ENCODE measurements around the gene SUZ12. TPM values are rescaled to one million over a fixed set of nuclear protein-coding genes. Genes with fewer than 3 reads are reported as not detected.
"Not testable (repeated sequence)": the region's sequence is repeated elsewhere in the genome, so short reads cannot be mapped to it uniquely, and the experiment has no call there.

The SUZ12 gene
- polyA plus RNA-seq, 3 donors from 2014 or later, result 15.3 to 22.9 (median 19.6) TPM

DNA sequence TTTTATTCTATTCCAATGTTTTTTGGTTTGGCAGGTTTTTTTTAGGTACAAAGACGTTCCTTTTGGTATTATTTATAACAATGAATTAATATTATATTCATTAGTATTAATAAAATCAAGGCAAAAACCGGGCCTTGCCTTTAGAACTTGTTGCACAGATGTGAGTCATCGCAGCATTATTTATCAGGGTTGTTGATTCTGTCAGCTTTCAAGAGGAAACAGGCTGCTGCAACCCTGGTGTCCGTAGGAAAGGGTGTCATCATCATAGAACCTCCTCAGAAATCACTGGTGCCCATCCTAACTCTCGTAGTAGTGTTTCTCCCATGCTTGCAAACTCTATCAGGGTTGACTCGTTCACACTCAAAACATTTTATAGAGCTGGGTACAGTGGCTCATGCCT is 60.2 kb downstream of the SUZ12 start:
- Mint-ChIP-seq H3K4me1 (no peaks in the 10 kb centered on the region), H3K4me3 (no peak overlapping the region), H3K27me3 (ENCODE audit: low read depth in 3 of 3) (no peaks in the 10 kb centered on the region), H3K36me3 (peaks cover 0 to 17% (median 12%) of the 10 kb centered on the region in 3 donors), H3K9me3 (no peaks in the 10 kb centered on the region), H3K27ac (no peak overlapping the region)
- DNase-seq, result no peak

DNA sequence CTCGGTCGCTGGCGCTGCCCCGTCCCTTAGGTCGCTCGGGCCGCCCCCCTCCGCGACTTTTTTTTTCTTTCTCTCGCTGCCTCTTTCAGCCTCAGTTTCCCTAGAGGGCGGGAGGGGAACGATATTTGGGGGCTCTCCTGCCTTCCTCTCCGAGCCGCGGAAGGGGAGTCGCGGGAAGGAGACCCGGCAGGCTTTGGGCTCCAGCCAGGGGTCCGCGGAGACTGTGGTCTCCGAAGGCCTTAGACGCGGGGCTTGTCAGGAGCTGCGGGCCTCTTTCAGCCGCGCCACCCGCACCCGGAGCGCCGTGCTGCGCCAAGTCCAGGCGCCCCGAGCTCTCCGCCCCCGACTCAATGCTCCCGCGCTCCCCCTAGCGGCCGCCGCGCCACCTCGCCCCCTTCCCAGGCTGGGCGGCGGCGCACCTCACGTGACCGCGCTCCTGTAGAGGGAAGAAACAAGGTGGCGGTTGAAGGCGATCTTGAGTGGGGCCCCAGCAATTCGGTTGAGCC is 70.2 kb downstream of the SUZ12 start, which contains the start of gene LRRC37B:
Gene LRRC37B, plus strand, starts transcription at position 427 of the 506 bp plus-strand sequence. CDS start 14,010 bp downstream, outside the sequence.
- Mint-ChIP-seq H3K9me3 (no peaks in the 10 kb centered on the region), H3K27me3 (ENCODE audit: low read depth in 3 of 3) (peaks cover 2 to 7% (median 5%) of the 10 kb centered on the region in 3 donors), H3K27ac (peak within 1 kb of the TSS; percentile 82 to 94 (median 86)), H3K4me3 (peak within 1 kb of the TSS; percentile 88 to 93 (median 91)), H3K4me1 (peaks cover 37 to 41% of the 10 kb centered on the region in 2 donors), H3K36me3 (peaks cover 0 to 7% (median 0%) of the 10 kb centered on the region in 3 donors)
- peak; percentile 85 to 87 (median 87) for DNase-seq

DNA sequence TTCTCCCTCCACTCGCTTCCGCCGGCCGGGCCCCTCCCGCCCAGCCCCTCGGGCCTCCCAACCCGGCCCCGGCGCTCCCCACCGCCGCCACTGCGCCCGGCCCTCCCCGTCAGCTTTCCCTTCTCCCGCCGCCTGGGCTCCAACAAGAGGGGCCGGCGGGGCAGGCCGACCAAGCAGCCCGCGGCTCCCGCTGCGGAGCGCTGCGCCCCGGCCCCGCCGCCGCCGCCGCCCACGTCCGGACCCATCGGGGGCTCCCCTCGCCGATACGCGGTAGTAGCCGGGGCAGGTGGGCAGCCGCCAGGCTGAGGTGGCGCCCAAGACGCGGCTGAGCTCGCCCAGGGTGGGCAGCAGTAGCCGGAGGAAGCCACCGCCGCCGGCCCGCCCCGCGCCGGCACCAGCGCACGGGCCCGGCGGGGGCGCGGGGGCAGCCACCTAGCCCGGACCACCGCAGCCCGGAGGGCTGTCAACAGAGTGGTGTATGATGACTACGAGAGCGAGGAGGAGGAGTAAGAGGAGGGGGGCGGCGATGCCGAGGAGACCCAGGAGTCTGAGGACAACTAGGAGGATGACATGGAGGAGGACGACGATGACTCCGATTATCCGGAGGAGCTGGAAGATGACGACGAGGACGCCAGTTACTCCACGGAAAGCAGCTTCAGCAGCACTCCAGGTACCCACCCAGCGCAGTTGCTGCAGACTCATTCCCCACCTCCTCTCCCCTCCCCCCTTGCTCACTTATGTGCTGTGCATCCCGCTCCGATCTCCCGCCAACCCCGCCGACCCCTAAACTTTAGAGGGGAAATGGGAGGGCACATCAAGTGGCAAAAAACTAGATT is 70.9 kb downstream of the SUZ12 start:
- Mint-ChIP-seq H3K27me3 (ENCODE audit: low read depth in 3 of 3) (peaks cover 2 to 7% (median 7%) of the 10 kb centered on the region in 3 donors), H3K27ac (peak overlapping the region; percentile 82 to 94 (median 86)), H3K9me3 (no peaks in the 10 kb centered on the region), H3K36me3 (peaks cover 0 to 7% (median 0%) of the 10 kb centered on the region in 3 donors), H3K4me1 (peaks cover 41 to 46% of the 10 kb centered on the region in 2 donors), H3K4me3 (peak overlapping the region; percentile 88 to 93 (median 91))
- DNase-seq, result peak in 1 of 3 donors; percentile 53

DNA sequence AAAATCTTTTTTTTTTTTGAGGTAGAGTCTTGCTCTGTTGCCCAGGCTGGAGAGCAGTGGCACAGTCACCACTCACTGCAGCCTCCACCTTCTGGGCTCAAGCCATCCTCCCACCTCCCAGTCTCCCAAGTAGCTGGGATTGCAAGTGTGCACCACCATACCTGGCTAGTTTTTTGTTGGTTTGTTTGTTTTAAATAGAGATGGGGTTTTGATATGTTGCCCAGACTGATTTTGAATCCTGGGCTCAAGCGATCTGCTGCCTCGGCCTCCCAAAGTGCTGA is 72.4 kb downstream of the SUZ12 start:
- H3K27me3 Mint-ChIP-seq (ENCODE audit: low read depth in 3 of 3), result peaks cover 2 to 7% (median 7%) of the 10 kb centered on the region in 3 donors
- H3K27ac Mint-ChIP-seq, result peak overlapping the region; percentile 82 to 94 (median 86)
- H3K4me1 Mint-ChIP-seq, result peaks cover 51 to 54% of the 10 kb centered on the region in 2 donors
- DNase-seq, result no peak
- H3K9me3 Mint-ChIP-seq, result no peaks in the 10 kb centered on the region
- H3K4me3 Mint-ChIP-seq, result peak overlapping the region; percentile 88 to 93 (median 91)
- peaks cover 0 to 4% (median 0%) of the 10 kb centered on the region in 3 donors for H3K36me3 Mint-ChIP-seq

DNA sequence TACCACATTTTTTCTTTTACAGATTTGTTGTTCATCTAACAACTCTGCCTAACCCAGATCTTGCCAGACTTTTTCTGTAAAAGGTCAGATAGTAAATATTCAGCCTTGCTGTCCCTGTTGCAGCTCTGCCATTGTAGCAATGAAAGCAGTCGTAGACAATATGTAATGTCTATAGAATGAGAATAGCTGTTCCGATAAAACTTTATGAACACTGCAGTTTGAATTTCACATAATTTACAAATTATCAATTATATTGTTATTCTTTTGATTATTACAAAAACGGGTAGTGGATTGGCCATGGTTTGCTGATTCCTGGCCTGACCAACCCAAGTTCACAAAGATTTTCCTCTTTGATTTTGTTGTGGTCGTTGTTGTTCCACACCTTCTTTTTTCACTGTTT is 73.3 kb downstream of the SUZ12 start:
- H3K9me3 Mint-ChIP-seq, result no peaks in the 10 kb centered on the region
- peaks cover 0 to 4% (median 0%) of the 10 kb centered on the region in 3 donors for H3K36me3 Mint-ChIP-seq

DNA sequence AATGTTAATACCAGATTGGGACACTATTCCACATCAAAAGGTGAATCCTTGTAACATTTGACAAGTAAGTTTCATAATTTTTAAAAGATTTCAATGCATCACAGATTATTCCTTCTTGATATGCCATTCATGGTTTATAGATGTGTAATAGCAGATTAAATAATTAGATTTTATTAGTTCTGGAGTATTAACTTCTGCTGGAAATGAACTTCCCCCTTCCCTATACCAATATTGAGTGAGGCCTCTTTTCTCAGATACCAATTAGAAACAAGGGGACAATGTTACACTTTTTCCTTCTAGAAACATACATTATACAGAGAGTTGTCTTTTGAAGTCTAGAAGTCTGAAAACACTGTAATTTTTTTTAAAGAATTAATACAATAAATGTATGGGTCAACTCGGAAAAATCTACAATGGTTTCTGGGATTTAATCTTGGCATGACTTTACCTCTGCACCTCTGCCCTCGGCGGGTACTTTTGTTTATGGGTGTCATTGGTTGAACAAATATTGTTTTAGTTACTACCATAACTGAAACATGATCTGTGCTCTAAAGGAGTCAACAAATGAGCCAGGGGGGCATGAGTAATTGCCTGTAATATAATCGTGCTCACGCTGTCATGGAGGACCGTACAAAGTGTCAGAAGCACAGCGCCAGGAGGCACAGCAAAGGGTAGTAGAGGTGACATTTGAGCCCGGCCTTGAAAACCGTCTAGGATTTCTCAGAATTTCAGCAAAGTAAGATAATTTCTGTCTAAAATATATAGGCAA is 78.6 kb downstream of the SUZ12 start:
- DNase-seq, result no peak
- Mint-ChIP-seq H3K9me3 (no peaks in the 10 kb centered on the region), H3K4me1 (peaks cover 49 to 52% of the 10 kb centered on the region in 2 donors), H3K4me3 (peak overlapping the region in 2 of 5 donors; percentile 7 to 28), H3K27me3 (ENCODE audit: low read depth in 3 of 3) (peaks cover 0 to 2% (median 0%) of the 10 kb centered on the region in 3 donors), H3K36me3 (peaks cover 0 to 6% (median 4%) of the 10 kb centered on the region in 3 donors), H3K27ac (peak overlapping the region in 2 of 6 donors; percentile 4 to 23)

More for the DNA sequence above, 73.3 kb downstream of the SUZ12 start:
- DNase-seq, result no peak
- Mint-ChIP-seq H3K27ac (peak overlapping the region; percentile 58 to 86 (median 76)), H3K4me1 (peaks cover 55 to 56% of the 10 kb centered on the region in 2 donors), H3K27me3 (ENCODE audit: low read depth in 3 of 3) (peaks cover 2 to 7% (median 7%) of the 10 kb centered on the region in 3 donors), H3K4me3 (peak overlapping the region; percentile 88 to 93 (median 91))

DNA sequence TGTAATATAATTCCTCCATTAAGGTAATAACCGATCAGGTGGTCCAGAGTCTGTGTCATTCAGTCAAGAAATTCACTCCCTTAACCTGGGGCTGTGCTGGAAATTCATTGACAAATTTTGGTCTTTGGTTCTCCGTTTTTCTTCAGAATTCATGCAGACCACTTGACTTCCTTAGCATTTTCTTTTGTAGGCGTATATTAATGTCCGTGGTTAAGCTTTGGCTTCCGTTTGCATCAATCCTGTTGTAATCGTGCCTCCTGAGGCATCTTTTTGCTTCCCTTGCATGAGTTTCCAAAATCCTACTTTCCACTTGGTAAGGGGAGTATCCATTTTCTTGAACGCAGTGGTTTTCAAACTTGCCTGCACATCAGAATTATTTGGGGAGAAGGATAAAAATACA is 79.4 kb downstream of the SUZ12 start:
- peak overlapping the region; percentile 54 to 93 (median 84) for H3K27ac Mint-ChIP-seq
- peaks cover 0 to 6% (median 4%) of the 10 kb centered on the region in 3 donors for H3K36me3 Mint-ChIP-seq
- peak overlapping the region in 4 of 5 donors; percentile 33 to 67 (median 65) for H3K4me3 Mint-ChIP-seq

DNA sequence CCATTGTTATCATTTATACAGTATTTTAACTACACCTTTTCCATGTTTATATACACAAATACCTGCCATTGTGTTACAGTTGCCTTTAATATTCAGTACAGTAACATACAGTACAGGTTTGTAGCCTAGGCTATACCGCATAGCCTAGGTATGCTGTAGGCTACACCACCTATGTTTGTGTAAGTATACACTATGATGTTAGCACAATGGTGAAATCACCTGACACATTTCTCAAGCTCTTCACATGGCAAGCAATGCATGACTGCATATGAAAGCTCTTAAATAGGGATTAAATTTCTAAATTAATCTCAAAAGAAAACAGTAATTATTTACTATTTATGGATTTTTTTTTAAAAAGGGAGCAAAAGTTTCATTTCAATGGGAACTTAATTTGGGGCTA is 82.4 kb downstream of the SUZ12 start:
- H3K4me1 Mint-ChIP-seq, result peaks cover 21 to 27% of the 10 kb centered on the region in 2 donors
- H3K27ac Mint-ChIP-seq, result no peak overlapping the region
- no peaks in the 10 kb centered on the region for H3K27me3 Mint-ChIP-seq (ENCODE audit: low read depth in 3 of 3)

More for the DNA sequence above, 79.4 kb downstream of the SUZ12 start:
- DNase-seq, result no peak
- H3K9me3 Mint-ChIP-seq, result no peaks in the 10 kb centered on the region
- H3K27me3 Mint-ChIP-seq (ENCODE audit: low read depth in 3 of 3), result peaks cover 0 to 2% (median 0%) of the 10 kb centered on the region in 3 donors
- H3K4me1 Mint-ChIP-seq, result peaks cover 41 to 47% of the 10 kb centered on the region in 2 donors

DNA sequence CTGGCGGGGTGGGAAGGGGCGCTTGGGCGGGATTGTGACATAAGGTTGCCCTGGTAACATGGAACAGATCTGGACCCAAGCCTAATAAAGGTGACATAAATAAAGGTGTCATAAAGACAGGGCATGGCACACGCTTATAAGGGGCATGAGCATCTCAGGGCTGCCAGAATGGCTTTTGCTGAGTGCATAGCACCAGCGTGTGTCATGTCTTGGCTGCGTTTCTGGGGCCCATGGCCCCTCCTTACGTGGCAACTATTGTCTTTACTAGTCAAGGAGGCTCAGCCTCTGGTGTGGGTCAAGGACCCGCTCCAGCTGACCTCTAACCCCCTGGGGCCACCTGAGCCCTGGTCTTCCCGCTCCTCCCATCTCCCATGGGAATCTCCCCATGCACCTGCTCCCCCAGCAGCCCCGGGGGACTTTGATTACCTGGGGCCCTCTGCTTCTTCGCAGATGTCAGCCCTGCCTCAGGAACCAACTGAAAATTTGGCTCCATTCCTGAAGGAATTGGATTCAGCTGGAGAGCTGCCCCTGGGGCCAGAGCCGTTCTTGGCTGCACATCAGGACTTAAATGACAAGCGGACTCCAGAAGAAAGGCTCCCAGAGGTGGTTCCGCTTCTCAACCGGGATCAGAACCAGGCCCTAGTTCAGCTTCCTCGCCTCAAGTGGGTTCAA is 84.3 kb downstream of the SUZ12 start:
- no peak overlapping the region for H3K4me3 Mint-ChIP-seq
- peaks cover 0 to 10% (median 7%) of the 10 kb centered on the region in 3 donors for H3K36me3 Mint-ChIP-seq
- H3K27me3 Mint-ChIP-seq (ENCODE audit: low read depth in 3 of 3), result no peaks in the 10 kb centered on the region
- peaks cover 15% of the 10 kb centered on the region in 2 donors for H3K4me1 Mint-ChIP-seq
- no peak for DNase-seq
- no peaks in the 10 kb centered on the region for H3K9me3 Mint-ChIP-seq
- H3K27ac Mint-ChIP-seq, result no peak overlapping the region

More for the DNA sequence above, 82.4 kb downstream of the SUZ12 start:
- no peak overlapping the region for H3K4me3 Mint-ChIP-seq
- H3K9me3 Mint-ChIP-seq, result no peaks in the 10 kb centered on the region
- peaks cover 0 to 10% (median 7%) of the 10 kb centered on the region in 3 donors for H3K36me3 Mint-ChIP-seq
- no peak for DNase-seq

DNA sequence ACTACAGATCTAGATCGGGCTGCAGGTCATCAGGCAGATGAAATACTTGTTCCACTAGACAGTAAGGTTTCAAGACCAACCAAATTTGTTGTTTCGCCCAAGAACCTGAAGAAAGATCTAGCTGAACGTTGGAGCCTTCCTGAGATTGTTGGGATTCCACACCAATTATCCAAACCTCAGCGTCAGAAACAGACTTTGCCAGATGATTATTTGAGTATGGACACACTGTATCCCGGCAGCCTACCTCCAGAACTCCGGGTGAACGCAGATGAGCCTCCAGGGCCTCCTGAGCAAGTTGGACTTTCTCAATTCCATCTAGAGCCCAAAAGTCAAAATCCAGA is 84.8 kb downstream of the SUZ12 start:
- H3K4me1 Mint-ChIP-seq, result peaks cover 10% of the 10 kb centered on the region in 2 donors
- no peak overlapping the region for H3K27ac Mint-ChIP-seq
- no peaks in the 10 kb centered on the region for H3K9me3 Mint-ChIP-seq
- DNase-seq, result no peak
- H3K27me3 Mint-ChIP-seq (ENCODE audit: low read depth in 3 of 3), result no peaks in the 10 kb centered on the region
- H3K36me3 Mint-ChIP-seq, result peaks cover 0 to 10% (median 7%) of the 10 kb centered on the region in 3 donors
- no peak overlapping the region for H3K4me3 Mint-ChIP-seq

DNA sequence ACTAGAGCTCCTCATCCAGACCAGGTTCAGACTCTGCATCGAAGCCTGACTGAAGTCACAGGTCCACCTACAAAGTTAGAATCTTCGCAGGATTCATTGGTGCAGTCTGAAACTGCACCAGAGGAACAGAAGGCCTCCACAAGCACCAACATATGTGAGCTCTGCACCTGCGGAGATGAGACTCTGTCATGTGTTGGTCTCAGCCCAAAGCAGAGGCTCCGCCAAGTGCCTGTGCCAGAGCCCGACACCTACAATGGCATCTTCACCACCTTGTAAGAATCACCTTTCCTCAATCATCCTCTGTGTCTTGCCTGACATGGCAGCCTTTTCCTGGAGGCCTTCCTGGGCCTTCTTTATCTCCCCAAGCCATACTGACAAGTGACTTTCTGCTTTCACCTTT is 85.7 kb downstream of the SUZ12 start:
- not testable (repeated sequence) for H3K4me3 Mint-ChIP-seq; H3K9me3 Mint-ChIP-seq; H3K27me3 Mint-ChIP-seq (ENCODE audit: low read depth in 3 of 3); H3K4me1 Mint-ChIP-seq; DNase-seq
- peak overlapping the region in 1 of 6 donors; percentile 53 for H3K27ac Mint-ChIP-seq
- peaks cover 0 to 17% (median 14%) of the 10 kb centered on the region in 3 donors for H3K36me3 Mint-ChIP-seq

DNA sequence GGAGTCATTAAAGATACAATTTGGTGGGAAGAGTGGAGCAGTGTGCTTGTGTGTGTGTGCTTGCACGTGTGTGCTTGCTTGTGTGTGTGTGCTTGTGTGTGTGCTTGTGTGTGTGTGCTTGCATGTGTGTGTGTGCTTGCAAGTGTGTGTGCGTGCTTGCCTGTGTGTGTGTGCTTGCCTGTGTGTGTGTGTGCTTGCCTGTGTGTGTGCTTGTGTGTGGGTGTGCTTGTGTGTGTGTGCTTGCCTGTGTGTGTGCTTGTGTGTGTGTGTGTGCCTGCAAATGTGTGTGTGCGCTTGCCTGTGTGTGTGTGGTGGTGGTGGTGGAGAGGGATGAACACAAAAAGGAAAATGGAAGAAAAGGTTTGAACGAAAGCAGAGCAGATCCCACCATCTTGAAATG is 90.5 kb downstream of the SUZ12 start:
- H3K36me3 Mint-ChIP-seq, result not testable (repeated sequence)

DNA sequence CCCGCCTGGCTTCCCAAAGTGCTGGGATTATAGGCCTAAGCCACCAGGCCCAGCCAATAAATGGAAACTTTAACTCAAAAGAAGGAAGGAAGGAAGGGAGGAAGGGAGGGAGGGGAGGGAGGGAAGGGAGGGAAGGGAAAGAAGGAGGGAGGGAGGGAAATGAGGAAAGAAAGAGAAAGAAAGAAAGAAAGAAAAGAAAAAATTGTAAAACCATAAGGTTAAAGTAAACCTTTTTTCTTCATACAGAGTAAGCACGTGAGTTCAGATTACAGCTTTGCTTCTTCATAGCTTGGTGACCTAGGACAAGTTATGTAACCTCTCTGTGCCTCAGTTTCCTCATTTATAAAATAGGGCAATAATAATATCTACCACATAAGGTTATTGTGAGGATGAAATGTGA is 96.4 kb downstream of the SUZ12 start:
- H3K27me3 Mint-ChIP-seq (ENCODE audit: low read depth in 3 of 3), result no peaks in the 10 kb centered on the region
- H3K9me3 Mint-ChIP-seq, result no peaks in the 10 kb centered on the region
- DNase-seq, result no peak
- H3K4me3 Mint-ChIP-seq, result no peak overlapping the region
- H3K36me3 Mint-ChIP-seq, result peaks cover 10 to 23% (median 17%) of the 10 kb centered on the region in 3 donors
- H3K4me1 Mint-ChIP-seq, result no peaks in the 10 kb centered on the region
- H3K27ac Mint-ChIP-seq, result no peak overlapping the region

More for the DNA sequence above, 90.5 kb downstream of the SUZ12 start:
- not testable (repeated sequence) for H3K27me3 Mint-ChIP-seq (ENCODE audit: low read depth in 3 of 3); H3K4me1 Mint-ChIP-seq; H3K4me3 Mint-ChIP-seq; H3K9me3 Mint-ChIP-seq; DNase-seq
- peak overlapping the region in 1 of 6 donors; percentile 67 for H3K27ac Mint-ChIP-seq

All from immature natural killer cell (primary cell).